NOMO-1 treated with DMSO at 0.1 percent for 48 hours (cell line): ENCODE results near the gene NFKBIL1.
"Not testable (repeated sequence)": the region's sequence is repeated elsewhere in the genome, so short reads cannot be mapped to it uniquely, and the experiment has no call there.

Experiments
- DNase-seq: peaks from one replicate; lab custom pipeline; 2025; ENCODE audit not compliant: unreplicated experiment; lab: John Stamatoyannopoulos, UW

NFKBIL1 gene

DNA sequence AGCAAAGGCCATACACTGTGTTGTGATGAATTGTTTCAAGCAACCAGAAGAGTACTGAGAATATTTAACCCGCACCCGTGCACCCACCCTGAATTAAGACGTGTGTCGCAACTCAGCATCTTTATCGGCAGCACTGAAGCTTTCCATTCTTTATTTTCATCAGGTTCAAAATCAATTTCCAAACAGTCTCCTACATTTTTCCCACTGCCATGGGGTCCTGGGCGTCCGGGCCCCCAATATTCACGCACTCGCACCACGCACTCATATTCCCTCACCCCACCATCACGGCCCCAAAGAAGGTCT is 33.0 kb downstream of the NFKBIL1 start:
- no peak for DNase-seq

DNA sequence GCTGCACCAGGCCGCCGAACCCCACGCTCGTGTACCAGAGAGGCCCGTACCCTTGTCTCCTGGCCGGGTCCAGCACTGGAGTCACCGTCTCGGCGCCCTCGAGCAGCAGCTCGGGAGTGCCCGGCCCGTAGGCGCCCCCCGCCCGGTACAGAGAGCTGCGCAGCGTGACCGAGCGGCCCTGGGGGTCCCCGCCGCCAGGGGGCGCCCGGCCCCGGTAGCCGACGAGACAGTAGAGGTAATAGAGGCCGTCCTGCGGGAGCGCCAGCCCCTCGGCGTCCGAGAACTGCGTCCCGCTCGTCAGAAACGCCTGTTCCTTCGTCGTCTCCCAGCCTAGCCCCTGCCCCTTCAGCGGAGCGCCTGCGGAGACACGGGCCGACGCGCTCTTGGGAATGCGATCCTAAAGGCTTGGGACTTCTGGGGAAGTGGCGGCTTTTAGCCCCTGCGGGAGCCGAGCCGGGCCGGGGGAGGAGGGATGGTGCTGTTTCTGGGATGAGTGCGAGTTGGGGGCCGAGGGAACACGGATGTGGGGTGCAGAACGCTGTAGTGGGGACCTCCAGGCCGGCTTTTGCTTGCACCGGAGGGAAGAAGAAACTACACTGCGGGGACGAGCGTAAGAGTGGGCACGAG is 33.5 kb downstream of the NFKBIL1 start:
- DNase-seq = peak; percentile 74

DNA sequence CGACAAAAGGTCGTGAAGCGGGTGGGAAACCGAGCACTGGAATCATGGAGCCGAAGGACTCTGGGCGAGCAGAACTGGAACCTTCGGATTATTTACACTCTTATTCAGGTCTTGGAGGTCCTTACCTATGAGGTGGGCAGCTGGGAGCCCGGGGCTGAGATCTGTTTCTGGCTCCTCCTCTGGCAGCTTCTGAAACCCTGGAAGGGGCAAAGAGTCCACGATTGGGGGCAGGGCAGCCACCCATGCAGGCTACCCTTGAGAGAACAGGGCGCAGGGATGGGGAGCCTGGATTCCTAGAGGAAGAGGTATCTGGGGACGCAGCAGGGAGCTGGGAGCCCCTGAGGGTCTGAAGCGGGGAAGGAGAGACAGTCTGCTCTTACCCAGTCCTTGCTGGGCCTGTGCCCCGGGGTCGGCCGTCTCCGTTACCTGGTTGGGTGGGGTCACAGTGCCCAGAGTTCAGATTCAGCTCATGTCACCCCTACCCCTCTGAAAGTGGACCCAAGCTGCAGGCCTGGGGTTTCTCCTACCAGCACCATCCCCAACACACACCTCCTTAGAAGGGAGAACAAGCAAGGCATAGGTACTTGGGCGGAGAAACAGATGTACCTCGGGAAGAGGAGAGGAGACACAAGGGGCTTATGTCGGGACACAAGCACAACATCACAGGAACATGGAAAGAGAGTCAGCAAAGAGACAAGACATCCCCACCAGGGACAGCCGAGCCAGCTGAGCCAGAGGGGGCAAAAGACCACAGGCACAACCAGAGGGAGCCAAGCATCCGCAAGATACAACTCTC is 34.2 kb downstream of the NFKBIL1 start:
- no peak for DNase-seq

DNA sequence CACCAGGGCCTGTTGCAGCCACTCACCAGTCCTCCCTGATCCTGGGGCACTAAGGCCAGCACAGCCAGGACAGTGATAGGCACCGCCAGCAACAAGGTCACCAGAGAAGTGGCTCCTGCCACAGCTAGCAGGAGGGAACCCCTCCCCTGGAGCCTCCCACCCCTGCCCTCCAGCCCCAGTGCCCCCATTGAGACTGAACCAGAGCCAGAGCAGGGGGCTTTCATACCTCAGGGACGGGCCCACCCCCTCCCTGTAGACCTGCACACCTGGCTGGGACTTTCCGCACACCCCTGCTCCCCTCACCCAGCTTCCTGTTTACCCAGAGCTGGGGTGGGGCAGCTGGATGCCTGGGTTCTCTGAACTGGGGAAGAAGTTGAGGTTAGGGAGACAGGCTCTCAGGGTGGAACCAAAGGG is 34.8 kb downstream of the NFKBIL1 start, which contains the start of gene LTB:
Gene LTB, minus strand, starts transcription at position 195 of the 414 bp plus-strand sequence. Its CDS starts 7 bp downstream, at position 188.
- DNase-seq = no peak

GRCh38 chr6:31585491-31585890 is 38.1 kb downstream of the NFKBIL1 start:
- DNase-seq = peak; percentile 63

DNA sequence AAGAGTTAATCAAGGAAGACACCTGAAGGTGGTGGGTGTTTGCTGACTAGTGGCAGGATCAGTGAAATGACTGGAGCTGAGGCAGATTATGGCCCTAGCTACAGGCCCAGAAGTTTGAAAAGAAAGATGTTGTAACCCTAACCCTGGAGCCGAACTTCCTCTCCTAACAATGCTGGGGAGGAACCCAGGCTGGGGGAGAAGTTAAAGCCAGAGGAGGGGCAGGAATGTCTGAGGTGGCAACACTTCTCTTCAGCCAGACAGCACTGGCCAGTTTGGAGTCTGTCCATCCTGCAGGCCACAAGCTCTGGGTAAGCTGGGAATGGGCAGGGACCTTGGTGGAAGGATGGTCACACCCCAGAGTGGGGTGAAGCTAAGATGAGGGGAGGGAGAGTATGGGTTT is 38.6 kb downstream of the NFKBIL1 start, which contains the start of gene LST1:
Gene LST1, plus strand, starts transcription at position 270 of the 400 bp plus-strand sequence. CDS start 1,023 bp downstream, outside the sequence.
- DNase-seq = peak; percentile 82

- peak; percentile 83 for DNase-seq
These were observed 39.3 kb downstream of the NFKBIL1 start for GRCh38 chr6:31586599-31587281.

DNA sequence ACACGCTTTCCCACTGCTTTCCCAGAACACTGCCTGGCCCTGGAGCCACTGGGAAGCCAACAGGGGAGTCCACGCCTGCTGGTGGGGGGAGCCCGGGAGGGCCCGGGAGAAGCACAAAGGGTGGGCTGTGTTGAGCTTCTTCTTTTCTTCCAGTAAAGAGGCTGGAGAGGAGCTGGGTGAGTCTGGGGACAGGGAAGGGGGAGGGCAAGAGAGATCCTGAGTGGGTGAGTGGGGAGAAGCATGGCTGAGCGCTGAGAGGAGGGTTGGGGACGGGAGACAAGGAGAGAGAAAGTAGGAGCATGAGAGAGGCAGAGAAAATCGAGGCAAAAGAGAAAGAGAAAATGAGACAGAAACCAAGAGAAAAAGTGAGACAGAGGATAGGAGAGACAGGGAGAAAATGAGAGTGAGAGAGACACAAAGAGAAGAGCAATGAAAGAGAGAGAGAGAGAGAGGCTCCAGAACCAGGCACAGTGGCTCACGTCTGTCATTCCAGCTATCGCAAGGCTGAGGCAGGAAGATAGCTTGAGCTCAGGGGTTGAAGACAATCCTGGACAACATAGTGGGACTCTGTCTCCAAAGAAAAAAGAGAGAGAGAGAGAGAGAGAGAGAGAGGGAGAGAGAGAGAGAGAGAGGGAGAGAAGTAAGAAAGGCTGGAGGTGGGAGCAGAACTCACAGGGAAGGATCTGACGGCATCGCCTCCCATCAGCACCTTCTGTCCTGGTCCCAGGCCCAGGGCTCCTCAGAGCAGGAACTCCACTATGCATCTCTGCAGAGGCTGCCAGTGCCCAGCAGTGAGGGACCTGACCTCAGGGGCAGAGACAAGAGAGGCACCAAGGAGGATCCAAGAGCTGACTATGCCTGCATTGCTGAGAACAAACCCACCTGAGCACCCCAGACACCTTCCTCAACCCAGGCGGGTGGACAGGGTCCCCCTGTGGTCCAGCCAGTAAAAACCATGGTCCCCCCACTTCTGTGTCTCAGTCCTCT is 40.7 kb downstream of the NFKBIL1 start:
- no peak for DNase-seq

GRCh38 chr6:31588871-31589650 is 41.7 kb downstream of the NFKBIL1 start:
- no peak for DNase-seq

DNA sequence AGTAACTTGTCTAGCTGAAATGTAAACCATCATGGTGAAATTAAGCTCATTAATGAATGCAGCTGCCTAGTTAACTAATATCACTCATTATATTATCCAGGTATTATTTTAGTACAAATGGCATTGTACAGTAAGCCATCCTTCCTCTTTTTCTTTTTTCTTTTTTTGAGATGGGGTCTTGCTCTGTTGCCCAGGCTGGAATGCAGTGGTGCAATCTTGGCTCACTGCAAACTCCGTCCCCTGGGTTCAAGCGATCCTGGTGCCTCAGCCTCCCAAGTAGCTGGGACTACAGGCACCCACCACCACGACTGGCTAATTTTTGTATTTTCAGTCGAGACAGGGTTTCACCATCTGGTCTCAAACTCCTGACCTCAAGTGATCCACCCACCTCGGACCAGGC is 43.3 kb downstream of the NFKBIL1 start:
- DNase-seq = not testable (repeated sequence)

- DNase-seq = no peak
These were observed 45.0 kb downstream of the NFKBIL1 start for GRCh38 chr6:31592396-31592771.

GRCh38 chr6:31597006-31597405 is 49.6 kb downstream of the NFKBIL1 start:
- DNase-seq = peak; percentile 75

GRCh38 chr6:31607317-31607716 is 59.9 kb downstream of the NFKBIL1 start:
- DNase-seq = no peak
